HT-29 (cell line): ENCODE results near the gene SDK1. TPM values are rescaled to one million over a fixed set of nuclear protein-coding genes. Genes with fewer than 3 reads are reported as not detected.

ENCODE experiments used
- DNase-seq: peaks from one replicate; pipeline ENCODE4 v3.0.0-alpha.2; 2015; ENCODE audit warnings: low spot score
- total RNA-seq: library from RNA; depleted of rRNA; stranded (reverse); fragments of >200 nt; shearing (Covaris generic); gene quantifications from 2 replicates; pipeline ENCODE4 v1.2.3, GENCODE V29; 2014

Gene SDK1
- total RNA-seq, 1 experiment from 2014 or later: not detected

- DNase-seq: no peak
Observed at GRCh38 chr7:4069268-4070095, 768.4 kb downstream of the SDK1 start.

DNA sequence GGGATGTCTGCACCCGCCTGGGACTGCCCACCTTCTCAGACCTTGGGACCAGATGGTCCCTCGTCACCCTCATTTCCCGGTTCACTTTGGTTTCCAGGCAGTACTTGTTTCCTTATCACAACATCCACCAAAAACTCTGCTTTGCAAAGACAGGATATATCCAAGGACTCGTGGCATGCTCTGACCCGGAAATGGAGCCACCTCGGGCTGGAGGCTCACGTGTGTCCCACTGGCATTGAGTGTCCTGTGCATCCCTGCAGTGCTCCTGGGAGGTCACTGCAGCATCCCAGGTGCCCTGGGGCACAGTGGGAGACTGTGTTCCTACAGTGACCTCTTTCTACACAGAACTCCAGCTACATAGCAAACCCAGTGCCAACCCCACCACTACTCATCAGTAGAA, 769.2 kb downstream of the SDK1 start:
- DNase-seq: no peak

DNA sequence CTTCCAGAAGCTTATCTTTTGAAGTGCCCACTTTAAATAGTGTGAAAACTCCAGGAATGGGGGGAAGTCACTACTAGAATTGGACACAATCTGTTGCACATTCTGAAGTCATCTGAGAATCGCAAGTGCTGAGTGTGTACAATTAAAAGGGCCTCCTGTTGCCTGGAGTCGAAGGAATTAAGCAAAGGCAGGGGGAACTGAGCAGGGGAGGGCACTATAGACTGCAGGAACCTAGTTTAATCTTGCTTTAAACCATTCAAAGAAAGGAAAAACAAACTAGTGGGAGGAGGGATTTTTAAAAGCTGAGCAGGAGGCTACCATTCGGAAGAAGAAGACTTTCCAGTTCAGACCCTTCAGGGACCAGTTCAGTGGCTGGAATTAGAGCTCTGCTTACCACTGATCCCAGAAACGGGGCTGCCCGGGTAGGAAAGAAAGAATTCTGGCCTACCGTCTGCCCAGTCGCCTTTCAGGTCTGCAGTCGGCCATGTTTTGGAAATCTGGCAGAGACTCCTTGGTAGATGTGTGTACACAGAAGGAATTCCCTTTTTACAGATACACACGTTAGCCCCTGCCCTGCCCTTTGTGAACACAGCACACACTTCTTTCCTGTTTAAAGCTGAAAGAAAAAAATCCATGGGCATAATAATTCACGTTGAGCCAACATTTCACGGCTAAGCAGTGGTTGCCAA, 770.5 kb downstream of the SDK1 start:
- no peak for DNase-seq

GRCh38 chr7:4072161-4072925, 771.3 kb downstream of the SDK1 start:
- no peak for DNase-seq

GRCh38 chr7:4073052-4073451, 772.0 kb downstream of the SDK1 start:
- DNase-seq: no peak

DNA sequence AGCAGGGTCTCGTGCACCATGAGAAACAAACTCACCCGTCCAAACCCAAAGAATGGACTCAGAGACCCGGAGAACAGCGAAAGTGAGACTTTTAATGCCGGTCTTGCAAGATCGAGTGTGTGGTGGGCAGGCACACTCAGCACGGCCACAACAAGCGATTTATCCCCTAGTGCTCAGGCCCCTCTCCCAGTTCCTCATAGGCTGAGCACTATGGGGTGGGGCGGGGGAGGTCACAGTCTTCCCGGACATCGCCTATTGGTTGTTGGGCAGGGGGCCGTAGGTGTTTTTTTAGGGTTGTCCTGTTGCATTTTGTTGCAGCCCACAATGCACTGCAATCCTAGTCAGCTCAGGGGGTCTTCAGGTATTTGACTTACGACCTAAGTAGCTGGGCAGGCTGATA, 772.7 kb downstream of the SDK1 start:
- DNase-seq: no peak

GRCh38 chr7:4074407-4074806, 773.4 kb downstream of the SDK1 start:
- DNase-seq: no peak

- DNase-seq: no peak
Observed at GRCh38 chr7:4074994-4075393, 773.9 kb downstream of the SDK1 start.

DNA sequence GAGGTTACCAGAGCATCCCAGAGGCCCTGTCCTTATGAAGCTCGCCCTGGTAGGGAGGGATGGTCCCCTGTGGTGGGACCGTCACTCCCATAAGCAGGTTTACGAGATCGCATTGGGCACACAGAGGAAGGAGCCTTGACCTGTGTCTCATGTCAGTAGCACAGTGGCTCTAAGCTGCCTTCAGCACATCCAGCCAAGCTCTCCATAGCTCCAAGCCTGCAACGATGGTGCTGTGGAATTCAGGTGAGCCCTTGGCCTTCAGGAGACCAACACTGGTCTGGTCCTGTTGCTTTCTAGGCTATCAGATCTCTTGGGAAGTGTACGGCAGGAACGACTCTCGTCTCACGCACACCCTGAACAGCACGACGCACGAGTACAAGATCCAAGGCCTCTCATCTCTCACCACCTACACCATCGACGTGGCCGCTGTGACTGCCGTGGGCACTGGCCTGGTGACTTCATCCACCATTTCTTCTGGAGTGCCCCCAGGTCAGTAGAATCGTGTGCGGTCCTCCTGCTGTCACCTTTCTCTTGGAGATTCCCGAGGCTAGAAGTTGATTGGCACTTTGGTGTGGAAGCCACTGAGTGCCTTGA, 775.7 kb downstream of the SDK1 start:
- DNase-seq: no peak

DNA sequence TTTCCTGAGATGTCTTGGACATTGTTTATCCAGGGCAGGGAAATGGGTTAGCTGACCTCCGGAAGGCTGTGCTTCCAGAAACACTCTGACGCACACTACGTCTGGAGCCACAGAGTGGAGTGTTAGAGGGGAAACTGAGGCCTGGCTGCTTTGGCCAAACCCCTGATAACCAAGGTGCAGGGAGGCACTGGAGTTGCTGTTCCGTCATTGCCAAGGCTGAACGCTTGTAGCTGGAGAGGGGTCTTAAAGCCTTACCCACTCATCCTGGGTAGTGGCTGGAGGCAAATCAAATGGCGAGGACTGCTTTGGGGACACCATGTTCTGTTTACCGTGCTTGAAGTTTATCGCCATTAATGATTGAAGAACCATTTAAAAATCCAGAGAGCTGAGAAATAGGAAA, 776.9 kb downstream of the SDK1 start:
- DNase-seq: no peak

GRCh38 chr7:4078580-4078979, 777.5 kb downstream of the SDK1 start:
- DNase-seq: no peak

GRCh38 chr7:4079366-4079765, 778.3 kb downstream of the SDK1 start:
- no peak for DNase-seq

DNA sequence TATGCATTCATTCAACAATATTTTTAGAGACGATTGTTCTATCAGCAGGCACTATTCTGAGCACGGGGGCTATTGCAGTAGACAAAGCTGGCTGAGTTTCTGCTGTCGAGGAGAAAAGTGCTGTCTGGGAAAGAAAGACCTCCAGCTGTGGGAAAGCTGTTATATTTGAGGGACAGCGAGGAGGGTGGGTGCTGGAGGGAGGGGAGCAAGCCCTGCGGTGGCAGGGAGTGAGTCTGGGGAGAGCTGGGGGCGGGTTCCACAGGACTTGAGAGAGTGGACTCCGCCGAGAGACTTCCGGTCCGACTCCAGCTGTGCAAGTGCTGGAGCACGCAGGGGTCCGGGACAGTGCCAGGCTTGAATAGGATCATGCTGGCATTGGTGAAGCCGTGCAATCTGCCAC, 778.9 kb downstream of the SDK1 start:
- no peak for DNase-seq

DNA sequence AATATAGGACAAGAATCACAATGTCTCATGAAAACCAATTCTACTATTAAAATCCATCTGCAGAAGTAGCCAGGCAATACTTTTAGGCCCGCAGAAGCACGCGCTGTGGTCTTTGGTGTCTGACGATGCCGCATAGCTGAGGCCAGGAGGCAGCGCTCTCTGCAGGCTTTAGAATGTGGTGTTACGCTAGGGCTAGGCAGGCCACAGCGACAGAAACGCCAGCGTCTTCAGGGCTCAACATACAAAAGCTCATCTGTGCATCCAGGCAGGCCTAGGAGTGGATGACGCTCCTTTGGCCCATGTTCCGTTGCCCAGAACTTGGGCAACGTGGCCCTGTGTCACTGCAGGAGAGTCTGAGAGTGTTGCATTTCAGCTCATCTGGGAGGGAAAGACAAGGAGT, 779.9 kb downstream of the SDK1 start:
- no peak for DNase-seq

- no peak for DNase-seq
Observed at GRCh38 chr7:4083513-4083912, 782.5 kb downstream of the SDK1 start.

GRCh38 chr7:4084271-4084670, 783.2 kb downstream of the SDK1 start:
- DNase-seq: no peak

GRCh38 chr7:4085937-4086691, 785.1 kb downstream of the SDK1 start:
- no peak for DNase-seq

DNA sequence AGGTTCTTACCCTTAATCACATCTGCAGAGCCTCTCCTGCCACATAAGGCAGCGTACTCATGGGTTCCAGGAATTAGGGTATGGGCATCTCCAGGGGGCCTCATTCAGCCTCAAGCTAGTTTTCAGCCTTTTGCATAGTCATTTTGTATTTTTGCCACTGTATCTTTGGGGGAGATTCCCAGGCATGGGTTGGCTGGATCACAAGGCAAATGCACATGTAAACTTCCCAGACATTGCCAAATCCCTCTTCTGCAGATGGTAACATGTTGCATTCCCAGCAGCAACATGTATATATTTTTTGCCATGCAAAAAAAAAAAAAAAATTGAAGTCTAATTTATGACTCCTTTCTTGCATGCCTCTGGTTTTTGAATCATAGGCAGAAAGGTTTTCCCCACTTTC, 785.7 kb downstream of the SDK1 start:
- no peak for DNase-seq

DNA sequence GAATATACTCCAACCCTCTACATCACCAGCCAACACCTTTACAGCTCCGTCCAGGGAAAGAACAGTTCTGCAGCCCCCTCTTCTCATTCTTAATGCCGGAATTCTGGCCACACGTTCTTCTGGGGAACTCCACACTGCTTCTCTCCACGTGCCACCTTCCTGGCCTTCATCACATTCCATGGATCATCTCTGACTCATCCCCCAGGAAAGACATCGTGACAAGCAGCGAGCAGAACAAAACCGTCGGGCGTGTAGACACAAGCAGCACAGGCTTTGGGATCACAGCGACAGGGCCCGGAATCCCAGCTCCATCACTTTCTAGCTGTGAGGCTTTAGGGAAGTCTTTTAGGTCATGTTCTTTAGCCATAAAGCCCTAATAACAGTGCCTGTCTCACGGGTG, 790.7 kb downstream of the SDK1 start:
- DNase-seq: no peak

GRCh38 chr7:4093035-4093434, 792.0 kb downstream of the SDK1 start:
- no peak for DNase-seq

DNA sequence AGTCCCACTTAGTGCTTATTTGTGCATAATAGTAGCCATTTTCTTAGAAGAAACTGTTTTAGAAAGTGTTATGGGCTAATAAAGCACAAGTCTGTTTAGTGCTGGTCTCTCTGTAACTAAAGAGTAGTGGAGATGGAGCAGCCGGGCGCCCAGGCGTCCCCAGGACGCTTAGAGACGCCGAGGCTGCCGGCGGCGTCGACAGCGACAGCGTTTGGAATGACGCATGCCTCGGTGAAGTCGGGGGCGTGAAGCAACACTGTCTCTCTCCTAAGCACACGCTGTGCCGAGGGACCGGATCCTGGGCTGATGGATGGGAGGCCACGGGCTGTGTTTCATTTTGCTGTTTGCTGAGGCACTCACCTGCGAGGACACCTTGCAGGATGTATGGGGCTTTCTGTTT, 792.4 kb downstream of the SDK1 start:
- no peak for DNase-seq
